Esophagus squamous epithelium (tissue), 4 donors: ENCODE data around the gene PLOD1.

Source experiments
- POLR2A ChIP-seq, 4 donors: fragments of 450-650 bp; IDR thresholded peaks; one replicate each; pipeline ENCODE4 v1.6.1; 2017; ENCODE audit warnings: antibody characterized with exemption in 4 of 4, mild to moderate bottlenecking in 4 of 4, moderate library complexity in 3 of 4
- TF ChIP-seq, protein P1 (sequence below), 6 experiments: fragments of 450-650 bp in 4 of 6; fragments of 200-600 bp in 2 of 6; sonication (generic) in 2 of 6; IDR thresholded peaks; one replicate each; pipeline ENCODE4 v1.5.1; 2016 to 2019; ENCODE audit warnings: antibody characterized with exemption in 6 of 6, mild to moderate bottlenecking in 4 of 6, moderate library complexity in 4 of 6

GRCh38 chr1:11948822-11949458, 14.4 kb downstream of the PLOD1 start:
- no peak for TF ChIP-seq POLR2A (IDR thresholded peaks at IDR 0.05)
- TF ChIP-seq, protein P1, sequence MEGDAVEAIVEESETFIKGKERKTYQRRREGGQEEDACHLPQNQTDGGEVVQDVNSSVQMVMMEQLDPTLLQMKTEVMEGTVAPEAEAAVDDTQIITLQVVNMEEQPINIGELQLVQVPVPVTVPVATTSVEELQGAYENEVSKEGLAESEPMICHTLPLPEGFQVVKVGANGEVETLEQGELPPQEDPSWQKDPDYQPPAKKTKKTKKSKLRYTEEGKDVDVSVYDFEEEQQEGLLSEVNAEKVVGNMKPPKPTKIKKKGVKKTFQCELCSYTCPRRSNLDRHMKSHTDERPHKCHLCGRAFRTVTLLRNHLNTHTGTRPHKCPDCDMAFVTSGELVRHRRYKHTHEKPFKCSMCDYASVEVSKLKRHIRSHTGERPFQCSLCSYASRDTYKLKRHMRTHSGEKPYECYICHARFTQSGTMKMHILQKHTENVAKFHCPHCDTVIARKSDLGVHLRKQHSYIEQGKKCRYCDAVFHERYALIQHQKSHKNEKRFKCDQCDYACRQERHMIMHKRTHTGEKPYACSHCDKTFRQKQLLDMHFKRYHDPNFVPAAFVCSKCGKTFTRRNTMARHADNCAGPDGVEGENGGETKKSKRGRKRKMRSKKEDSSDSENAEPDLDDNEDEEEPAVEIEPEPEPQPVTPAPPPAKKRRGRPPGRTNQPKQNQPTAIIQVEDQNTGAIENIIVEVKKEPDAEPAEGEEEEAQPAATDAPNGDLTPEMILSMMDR (IDR thresholded peaks at IDR 0.05), result no peak
